HepG2 (cell line): ENCODE measurements around the gene ACTR1A. TPM values are rescaled to one million over a fixed set of nuclear protein-coding genes. Genes with fewer than 3 reads are reported as not detected.

ENCODE experiments used
- CBX2 ChIP-seq, 2 experiments: fragments of 200-600 bp in 1 of 2; sonication (generic); formaldehyde crosslinking in 1 of 2; IDR thresholded peaks; 2 replicates each; pipeline versions ENCODE4 v1.7.0 to v1.8.1; 2018 to 2022; ENCODE audit warnings: low read depth in 2 of 2, low read length in 1 of 2, mild to moderate bottlenecking in 1 of 2, missing genetic modification reagents in 1 of 2
- GATAD1 ChIP-seq: IDR thresholded peaks from 2 replicates; pipeline ENCODE4 v1.6.1; 2016; ENCODE audit warnings: missing genetic modification reagents, missing compliant biosample characterization
- PCBP2 ChIP-seq: fragments of 200-400 bp; formaldehyde crosslinking; optimal IDR thresholded peaks from 2 replicates; pipeline ENCODE3; 2018; ENCODE audit warnings: low read length, low read depth; ENCODE audit not compliant: poor library complexity, severe bottlenecking
- PRMT3 ChIP-seq: sonication (generic); formaldehyde crosslinking; IDR thresholded peaks from 2 replicates; pipeline ENCODE4 v1.8.1; 2022; ENCODE audit warnings: low read depth, mild to moderate bottlenecking, moderate library complexity, missing genetic modification reagents, borderline replicate concordance
- SALL2 ChIP-seq: sonication (generic); formaldehyde crosslinking; IDR thresholded peaks from 2 replicates; pipeline ENCODE4 v1.8.1; 2023; ENCODE audit warnings: mild to moderate bottlenecking, missing genetic modification reagents, inconsistent platforms
- ZFX ChIP-seq: sonication (generic); formaldehyde crosslinking; IDR thresholded peaks from 2 replicates; pipeline ENCODE4 v1.4.0; 2020; ENCODE audit warnings: mild to moderate bottlenecking, low read depth, missing genetic modification reagents, moderate library complexity
- ZIK1 ChIP-seq: sonication (generic); formaldehyde crosslinking; IDR thresholded peaks from 2 replicates; pipeline ENCODE4 v1.5.0; 2020; ENCODE audit warnings: mild to moderate bottlenecking, low read depth, missing genetic modification reagents, borderline replicate concordance
- ZNF256 ChIP-seq: sonication (generic); formaldehyde crosslinking; conservative IDR thresholded peaks from 2 replicates; pipeline ENCODE4 v1.4.0; 2020; ENCODE audit warnings: missing genetic modification reagents
- ZNF329 ChIP-seq: sonication (generic); formaldehyde crosslinking; IDR thresholded peaks from 2 replicates; pipeline ENCODE4 v1.9.0; 2021; ENCODE audit warnings: low read depth, mild to moderate bottlenecking, missing genetic modification reagents
- ZNF530 ChIP-seq: sonication (generic); formaldehyde crosslinking; IDR thresholded peaks from 2 replicates; pipeline ENCODE4 v1.5.0; 2020; ENCODE audit warnings: low read depth, mild to moderate bottlenecking, missing genetic modification reagents
- ZNF569 ChIP-seq: sonication (generic); formaldehyde crosslinking; IDR thresholded peaks from 2 replicates; pipeline ENCODE4 v1.5.0; 2020; ENCODE audit warnings: mild to moderate bottlenecking, missing genetic modification reagents, moderate library complexity, borderline replicate concordance
- ZNF644 ChIP-seq: IDR thresholded peaks from 2 replicates; pipeline ENCODE4 v1.6.1; 2016; ENCODE audit warnings: low read depth
- ZNF772 ChIP-seq: sonication (generic); formaldehyde crosslinking; IDR thresholded peaks from 2 replicates; pipeline ENCODE4 v1.5.0; 2020; ENCODE audit warnings: mild to moderate bottlenecking, missing genetic modification reagents
- polyA plus RNA-seq, 8 experiments: library from polyadenylated mRNA; depleted of rRNA in 3 of 8; stranded (reverse) in 7 of 8; unstranded in 1 of 8; fragments of >200 nt; fragmentation: Illumina TruSeq in 4 of 8; extraction: Trizol in 4 of 8; gene quantifications; 2 replicates each; pipeline versions ENCODE4 v1.2.1 to v1.2.3, GENCODE V29; 2011 to 2016; ENCODE audit warnings: low read depth in 4 of 8, missing spikeins in 1 of 8, mixed read lengths in 1 of 8; ENCODE audit not compliant: insufficient read depth in 1 of 8
- total RNA-seq, 5 experiments: library from RNA; depleted of rRNA; stranded (reverse); fragments of >200 nt; fragmentation: Illumina TruSeq; extraction: Trizol; gene quantifications; 2 replicates each; pipeline ENCODE4 v1.2.3, GENCODE V29; 2016; ENCODE audit warnings: low read depth in 1 of 5
- TF ChIP-seq, protein P1 (sequence below): sonication (generic); formaldehyde crosslinking; IDR thresholded peaks from 2 replicates; pipeline ENCODE4 v1.9.0; 2022; ENCODE audit warnings: missing genetic modification reagents, mild to moderate bottlenecking, borderline replicate concordance
- TF ChIP-seq, protein P2 (sequence below), 2 experiments: sonication (generic) in 1 of 2; formaldehyde crosslinking in 1 of 2; IDR thresholded peaks; 2 replicates each; pipeline versions ENCODE4 v1.4.0 to v1.6.1; 2016 to 2020; ENCODE audit warnings: borderline replicate concordance in 1 of 2, low read depth in 1 of 2, mild to moderate bottlenecking in 1 of 2, missing genetic modification reagents in 1 of 2
- TF ChIP-seq, protein P3 (sequence below): sonication (generic); formaldehyde crosslinking; IDR thresholded peaks from 2 replicates; pipeline ENCODE4 v1.8.0; 2022; ENCODE audit warnings: mild to moderate bottlenecking, missing genetic modification reagents, moderate library complexity
- TF ChIP-seq, protein P4 (sequence below): sonication (generic); formaldehyde crosslinking; IDR thresholded peaks from 2 replicates; pipeline ENCODE4 v1.8.1; 2023; ENCODE audit warnings: mild to moderate bottlenecking, missing genetic modification reagents, borderline replicate concordance

ACTR1A gene
- total and polyA plus RNA-seq, 2 of the 13 experiments (the other 11 are each of a cell fraction or from before 2014, with no cell fraction given) = 59.6 to 62.8 TPM

DNA sequence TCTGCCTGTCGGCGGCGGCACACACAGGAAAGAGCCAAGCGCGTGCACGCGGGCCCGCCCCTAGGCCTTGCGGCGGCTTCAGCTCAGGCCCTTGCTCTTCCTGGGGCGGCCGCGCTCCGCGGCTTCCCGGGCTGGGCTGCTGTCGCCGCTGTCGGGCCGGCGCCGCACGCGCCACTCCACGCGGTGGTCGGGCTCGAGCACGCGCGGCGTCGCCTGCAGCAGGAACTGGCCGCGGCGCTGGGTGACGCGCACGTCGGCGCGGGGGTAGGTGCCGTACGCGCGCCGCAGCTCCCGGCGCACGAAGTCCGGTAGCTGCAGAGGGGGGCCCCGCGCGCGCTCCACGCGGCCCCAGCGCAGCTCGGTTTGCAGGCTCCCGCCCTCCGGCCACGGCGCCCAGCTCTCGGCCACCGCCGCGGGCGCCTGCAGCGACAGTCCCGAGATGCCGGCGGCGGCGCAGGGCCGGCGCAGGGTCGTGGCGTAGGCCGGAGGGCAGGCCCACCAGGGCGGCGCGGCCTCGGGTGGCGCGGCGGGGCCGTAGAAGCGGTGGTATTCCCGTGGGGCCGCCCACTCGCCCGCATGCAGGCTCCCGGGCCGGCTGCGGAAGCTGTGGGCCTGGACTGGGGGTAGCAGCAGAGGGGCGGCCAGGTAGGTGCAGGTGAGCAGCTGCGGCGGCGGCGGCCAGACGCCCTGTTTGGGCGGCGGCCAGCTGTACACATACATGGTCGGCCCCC, 52.0 kb downstream of the ACTR1A start (continued):
- peak; percentile 73; the same call in 1 of the 2 replicates for TF ChIP-seq ZNF772
- peak; percentile 89 for TF ChIP-seq ZFX (CRISPR knock-in tag)
- 0 out of 2 replicates have a peak, but pooled peaks have one; percentile 23 for TF ChIP-seq SALL2 (CRISPR knock-in tag)
- TF ChIP-seq CBX2 (IDR thresholded peaks at IDR 0.05; ENCODE audit: low read depth, low read length) = no peak
- TF ChIP-seq CBX2 (CRISPR knock-in tag; IDR thresholded peaks at IDR 0.05; ENCODE audit: low read depth) = 0 out of 2 replicates have a peak, but pooled peaks have one; percentile 72
- 0 out of 2 replicates have a peak, but pooled peaks have one; percentile 27 for TF ChIP-seq ZIK1 (CRISPR knock-in tag)
- TF ChIP-seq, protein P1, sequence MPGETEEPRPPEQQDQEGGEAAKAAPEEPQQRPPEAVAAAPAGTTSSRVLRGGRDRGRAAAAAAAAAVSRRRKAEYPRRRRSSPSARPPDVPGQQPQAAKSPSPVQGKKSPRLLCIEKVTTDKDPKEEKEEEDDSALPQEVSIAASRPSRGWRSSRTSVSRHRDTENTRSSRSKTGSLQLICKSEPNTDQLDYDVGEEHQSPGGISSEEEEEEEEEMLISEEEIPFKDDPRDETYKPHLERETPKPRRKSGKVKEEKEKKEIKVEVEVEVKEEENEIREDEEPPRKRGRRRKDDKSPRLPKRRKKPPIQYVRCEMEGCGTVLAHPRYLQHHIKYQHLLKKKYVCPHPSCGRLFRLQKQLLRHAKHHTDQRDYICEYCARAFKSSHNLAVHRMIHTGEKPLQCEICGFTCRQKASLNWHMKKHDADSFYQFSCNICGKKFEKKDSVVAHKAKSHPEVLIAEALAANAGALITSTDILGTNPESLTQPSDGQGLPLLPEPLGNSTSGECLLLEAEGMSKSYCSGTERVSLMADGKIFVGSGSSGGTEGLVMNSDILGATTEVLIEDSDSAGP = 0 out of 2 replicates have a peak, but pooled peaks have one; percentile 34
- TF ChIP-seq ZNF329 (CRISPR knock-in tag) = peak; percentile 72; the same call in 1 of the 2 replicates
- TF ChIP-seq, protein P2, sequence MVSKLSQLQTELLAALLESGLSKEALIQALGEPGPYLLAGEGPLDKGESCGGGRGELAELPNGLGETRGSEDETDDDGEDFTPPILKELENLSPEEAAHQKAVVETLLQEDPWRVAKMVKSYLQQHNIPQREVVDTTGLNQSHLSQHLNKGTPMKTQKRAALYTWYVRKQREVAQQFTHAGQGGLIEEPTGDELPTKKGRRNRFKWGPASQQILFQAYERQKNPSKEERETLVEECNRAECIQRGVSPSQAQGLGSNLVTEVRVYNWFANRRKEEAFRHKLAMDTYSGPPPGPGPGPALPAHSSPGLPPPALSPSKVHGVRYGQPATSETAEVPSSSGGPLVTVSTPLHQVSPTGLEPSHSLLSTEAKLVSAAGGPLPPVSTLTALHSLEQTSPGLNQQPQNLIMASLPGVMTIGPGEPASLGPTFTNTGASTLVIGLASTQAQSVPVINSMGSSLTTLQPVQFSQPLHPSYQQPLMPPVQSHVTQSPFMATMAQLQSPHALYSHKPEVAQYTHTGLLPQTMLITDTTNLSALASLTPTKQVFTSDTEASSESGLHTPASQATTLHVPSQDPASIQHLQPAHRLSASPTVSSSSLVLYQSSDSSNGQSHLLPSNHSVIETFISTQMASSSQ (IDR thresholded peaks at IDR 0.05; ENCODE audit: low read depth) = no peak
- TF ChIP-seq, protein P2 (CRISPR knock-in tag; IDR thresholded peaks at IDR 0.05; ENCODE audit: borderline replicate concordance) = peak; percentile 60; the same call in 1 of the 2 replicates
- no peak for TF ChIP-seq ZNF644 (CRISPR knock-in tag)
- TF ChIP-seq GATAD1 (CRISPR knock-in tag) = 0 out of 2 replicates have a peak, but pooled peaks have one; percentile 6
- TF ChIP-seq ZNF256 (CRISPR knock-in tag) = 0 out of 2 replicates have a peak, but pooled peaks have one; percentile 41
- no peak for TF ChIP-seq PCBP2
- TF ChIP-seq, protein P3, sequence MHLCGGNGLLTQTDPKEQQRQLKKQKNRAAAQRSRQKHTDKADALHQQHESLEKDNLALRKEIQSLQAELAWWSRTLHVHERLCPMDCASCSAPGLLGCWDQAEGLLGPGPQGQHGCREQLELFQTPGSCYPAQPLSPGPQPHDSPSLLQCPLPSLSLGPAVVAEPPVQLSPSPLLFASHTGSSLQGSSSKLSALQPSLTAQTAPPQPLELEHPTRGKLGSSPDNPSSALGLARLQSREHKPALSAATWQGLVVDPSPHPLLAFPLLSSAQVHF (CRISPR knock-in tag) = 0 out of 2 replicates have a peak, but pooled peaks have one; percentile 50
- 0 out of 2 replicates have a peak, but pooled peaks have one; percentile 67 for TF ChIP-seq ZNF530
- TF ChIP-seq ZNF569 (CRISPR knock-in tag) = no peak
- TF ChIP-seq PRMT3 (CRISPR knock-in tag) = peak; percentile 82; the same call in 1 of the 2 replicates
- TF ChIP-seq, protein P4, sequence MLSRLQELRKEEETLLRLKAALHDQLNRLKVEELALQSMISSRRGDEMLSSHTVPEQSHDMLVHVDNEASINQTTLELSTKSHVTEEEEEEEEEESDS (CRISPR knock-in tag) = 0 out of 2 replicates have a peak, but pooled peaks have one; percentile 50
